ENCODE measurements around the gene MAPKAPK2. TPM values are rescaled to one million over a fixed set of nuclear protein-coding genes. Genes with fewer than 3 reads are reported as not detected.

The MAPKAPK2 gene
- total RNA-seq, 1 donor: 31.0 TPM

- peak; percentile 71 for DNase-seq (ENCODE audit: low read depth)
- TF ChIP-seq CTCF (IDR thresholded peaks at IDR 0.05; ENCODE audit: insufficient read depth, low read length): no peak
- H3K4me3 ChIP-seq (ENCODE audit: low read depth, low read length): no peak overlapping the region
Observed at GRCh38 chr1:206693592-206693991, 8.9 kb downstream of the MAPKAPK2 start.

GRCh38 chr1:206694171-206695124 is 9.7 kb downstream of the MAPKAPK2 start:
- no peak for TF ChIP-seq CTCF (IDR thresholded peaks at IDR 0.05; ENCODE audit: insufficient read depth, low read length)
- DNase-seq (ENCODE audit: low read depth): no peak
- H3K4me3 ChIP-seq (ENCODE audit: low read depth, low read length): no peak overlapping the region

GRCh38 chr1:206695733-206696132 is 11.0 kb downstream of the MAPKAPK2 start:
- no peak for TF ChIP-seq CTCF (IDR thresholded peaks at IDR 0.05; ENCODE audit: insufficient read depth, low read length)
- no peak for DNase-seq (ENCODE audit: low read depth)
- no peak overlapping the region for H3K4me3 ChIP-seq (ENCODE audit: low read depth, low read length)

- no peak overlapping the region for H3K4me3 ChIP-seq (ENCODE audit: low read depth, low read length)
- DNase-seq (ENCODE audit: low read depth): peak; percentile 45
- TF ChIP-seq CTCF (IDR thresholded peaks at IDR 0.05; ENCODE audit: insufficient read depth, low read length): no peak
Observed at GRCh38 chr1:206696812-206697585, 12.3 kb downstream of the MAPKAPK2 start.

- TF ChIP-seq CTCF (IDR thresholded peaks at IDR 0.05; ENCODE audit: insufficient read depth, low read length): no peak
- no peak overlapping the region for H3K4me3 ChIP-seq (ENCODE audit: low read depth, low read length)
- no peak for DNase-seq (ENCODE audit: low read depth)
Observed at GRCh38 chr1:206698011-206698410, 13.3 kb downstream of the MAPKAPK2 start.

GRCh38 chr1:206699000-206699586 is 14.4 kb downstream of the MAPKAPK2 start:
- no peak overlapping the region for H3K4me3 ChIP-seq (ENCODE audit: low read depth, low read length)
- no peak for TF ChIP-seq CTCF (IDR thresholded peaks at IDR 0.05; ENCODE audit: insufficient read depth, low read length)
- no peak for DNase-seq (ENCODE audit: low read depth)

Data from fibroblast of the aortic adventitia (primary cell).